Subcutaneous adipose tissue (tissue), 4 donors: ENCODE data around the gene RERG. TPM values are rescaled to one million over a fixed set of nuclear protein-coding genes. Genes with fewer than 3 reads are reported as not detected.

ENCODE experiments used
- total RNA-seq, 4 donors: library from RNA; depleted of rRNA; stranded (reverse); fragments of >200 nt; gene quantifications; one replicate each; pipeline ENCODE4 v1.1.0, GENCODE V29; 2016
- TF ChIP-seq, protein P1 (sequence below): fragments of 450-650 bp; IDR thresholded peaks from one replicate; pipeline ENCODE4 v1.5.1; 2016; ENCODE audit warnings: low read depth, mild to moderate bottlenecking, control low read depth, antibody characterized with exemption, moderate library complexity

RERG gene
- total RNA-seq, 4 donors from 2014 or later, result 15.3 to 42.4 (median 23.5) TPM

GRCh38 chr12:15206831-15207389 lies 14.3 kb downstream of the RERG start:
- TF ChIP-seq, protein P1, sequence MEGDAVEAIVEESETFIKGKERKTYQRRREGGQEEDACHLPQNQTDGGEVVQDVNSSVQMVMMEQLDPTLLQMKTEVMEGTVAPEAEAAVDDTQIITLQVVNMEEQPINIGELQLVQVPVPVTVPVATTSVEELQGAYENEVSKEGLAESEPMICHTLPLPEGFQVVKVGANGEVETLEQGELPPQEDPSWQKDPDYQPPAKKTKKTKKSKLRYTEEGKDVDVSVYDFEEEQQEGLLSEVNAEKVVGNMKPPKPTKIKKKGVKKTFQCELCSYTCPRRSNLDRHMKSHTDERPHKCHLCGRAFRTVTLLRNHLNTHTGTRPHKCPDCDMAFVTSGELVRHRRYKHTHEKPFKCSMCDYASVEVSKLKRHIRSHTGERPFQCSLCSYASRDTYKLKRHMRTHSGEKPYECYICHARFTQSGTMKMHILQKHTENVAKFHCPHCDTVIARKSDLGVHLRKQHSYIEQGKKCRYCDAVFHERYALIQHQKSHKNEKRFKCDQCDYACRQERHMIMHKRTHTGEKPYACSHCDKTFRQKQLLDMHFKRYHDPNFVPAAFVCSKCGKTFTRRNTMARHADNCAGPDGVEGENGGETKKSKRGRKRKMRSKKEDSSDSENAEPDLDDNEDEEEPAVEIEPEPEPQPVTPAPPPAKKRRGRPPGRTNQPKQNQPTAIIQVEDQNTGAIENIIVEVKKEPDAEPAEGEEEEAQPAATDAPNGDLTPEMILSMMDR, result no peak

GRCh38 chr12:15206338-15206737 lies 14.9 kb downstream of the RERG start:
- TF ChIP-seq, protein P1, result no peak

- TF ChIP-seq, protein P1, result no peak
Measured at GRCh38 chr12:15205341-15206010, 15.7 kb downstream of the RERG start.

GRCh38 chr12:15201456-15201855 lies 19.8 kb downstream of the RERG start:
- TF ChIP-seq, protein P1, result no peak

- TF ChIP-seq, protein P1, result no peak
Measured at GRCh38 chr12:15201056-15201455, 20.2 kb downstream of the RERG start.

DNA sequence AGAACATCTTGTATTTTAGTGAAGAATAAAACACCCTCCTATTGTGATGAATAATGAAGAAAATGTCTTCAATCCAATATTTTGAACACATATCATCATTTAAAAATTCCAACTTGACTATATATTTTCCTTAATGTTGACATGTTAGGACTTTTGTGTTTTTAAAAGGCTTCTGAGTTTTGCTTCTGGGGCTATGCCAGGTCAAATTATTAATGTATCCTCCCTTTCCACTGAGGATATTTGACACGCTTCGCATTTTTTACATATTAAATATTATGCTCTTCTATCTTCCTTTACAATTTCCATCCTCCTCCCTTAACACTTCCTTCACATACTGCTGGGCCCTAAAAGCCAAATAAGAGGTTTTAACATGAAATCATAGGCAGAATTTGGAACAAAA lies 20.6 kb downstream of the RERG start:
- TF ChIP-seq, protein P1, result no peak

DNA sequence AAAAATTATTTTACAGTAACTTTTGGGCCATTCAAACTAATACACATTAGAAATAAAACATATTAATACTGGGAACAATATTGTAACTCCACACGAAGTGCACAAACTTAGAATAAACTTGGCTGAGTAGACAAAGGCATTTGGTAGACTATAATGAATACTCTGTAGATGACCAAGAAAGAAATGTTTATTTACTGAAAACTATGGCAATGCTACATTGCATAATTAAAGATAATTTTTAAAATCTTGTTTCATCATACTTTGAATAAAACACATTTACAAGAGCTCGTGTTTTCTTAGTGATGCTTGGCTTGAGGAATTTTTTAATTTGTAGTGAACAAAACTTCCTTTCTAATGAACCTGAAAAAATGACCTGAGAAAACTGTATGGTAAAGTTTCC lies 21.3 kb downstream of the RERG start:
- TF ChIP-seq, protein P1, result no peak
